Activated CD4-positive, alpha-beta T cell treated with anti-CD3 and anti-CD28 coated beads, Interleukin-2, amount 50 U/mL, for 24 hours (primary cell): ENCODE results near the gene CLDN2.
"Not testable (repeated sequence)": the region's sequence is repeated elsewhere in the genome, so short reads cannot be mapped to it uniquely, and the experiment has no call there.

Source experiments
- DNase-seq, 2 donors: peaks; one replicate each; pipeline ENCODE4 v3.0.0-alpha.2; 2020; ENCODE audit warnings: low read depth in 1 of 2, low spot score in 1 of 2

Gene CLDN2

GRCh38 chrX:106959901-106960300 lies 39.7 kb downstream of the CLDN2 start:
- no peak for DNase-seq

- no peak for DNase-seq
Observed at GRCh38 chrX:106963111-106963510, 42.9 kb downstream of the CLDN2 start.

DNA sequence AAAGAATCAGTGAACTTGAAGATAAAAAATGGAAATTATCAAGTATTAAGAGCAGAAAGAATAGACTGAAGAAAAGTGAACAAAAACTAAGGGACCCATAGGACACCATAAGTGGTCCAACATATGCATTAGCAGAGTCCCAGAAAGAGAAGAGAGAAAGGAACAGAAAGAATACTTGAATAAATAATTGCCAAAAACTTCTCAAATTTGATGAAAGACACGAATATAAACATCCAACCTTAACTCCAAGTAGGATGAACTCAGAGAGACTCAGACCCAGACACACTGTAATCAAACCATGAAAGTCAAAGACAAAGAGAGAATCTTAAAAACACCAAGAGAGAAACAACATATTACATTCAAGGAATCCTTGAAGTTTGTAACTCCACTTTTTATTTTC lies 44.1 kb downstream of the CLDN2 start:
- no peak for DNase-seq

GRCh38 chrX:106966547-106966946 lies 46.3 kb downstream of the CLDN2 start:
- not testable (repeated sequence) for DNase-seq

GRCh38 chrX:106972896-106973295 lies 52.7 kb downstream of the CLDN2 start:
- DNase-seq: no peak

DNA sequence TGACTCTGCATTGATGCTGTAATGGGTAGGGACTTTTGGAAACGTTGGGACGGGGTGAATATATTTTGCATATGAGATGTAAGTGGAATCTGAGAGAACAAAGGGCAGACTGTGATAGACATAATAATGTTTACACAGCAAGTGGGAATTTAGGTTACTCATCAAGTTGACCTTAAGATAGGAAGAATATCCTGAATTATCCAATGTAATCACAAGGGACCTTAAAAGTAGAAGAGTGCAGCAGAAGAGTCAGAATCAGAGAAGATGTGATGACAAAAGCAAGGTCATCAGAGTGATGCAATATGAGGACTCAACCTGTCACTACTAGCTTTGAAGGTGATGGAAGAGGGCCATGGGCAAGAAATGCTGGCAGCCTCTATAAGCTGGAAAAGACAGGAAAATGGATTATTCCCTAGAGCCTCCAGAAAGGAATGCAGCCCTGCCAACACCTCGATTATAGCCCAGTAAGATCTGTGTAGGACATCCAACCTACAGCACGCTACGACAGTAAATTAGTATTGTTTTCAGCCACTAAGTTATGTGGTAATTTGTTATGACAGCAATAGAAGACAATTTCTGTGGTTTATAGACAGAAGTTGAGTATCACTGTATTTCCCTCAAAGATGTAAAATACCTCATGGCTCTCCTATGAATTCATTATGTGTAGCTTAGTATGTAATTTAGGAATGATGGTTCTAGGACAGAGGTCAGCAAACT lies 53.4 kb downstream of the CLDN2 start:
- DNase-seq: no peak

DNA sequence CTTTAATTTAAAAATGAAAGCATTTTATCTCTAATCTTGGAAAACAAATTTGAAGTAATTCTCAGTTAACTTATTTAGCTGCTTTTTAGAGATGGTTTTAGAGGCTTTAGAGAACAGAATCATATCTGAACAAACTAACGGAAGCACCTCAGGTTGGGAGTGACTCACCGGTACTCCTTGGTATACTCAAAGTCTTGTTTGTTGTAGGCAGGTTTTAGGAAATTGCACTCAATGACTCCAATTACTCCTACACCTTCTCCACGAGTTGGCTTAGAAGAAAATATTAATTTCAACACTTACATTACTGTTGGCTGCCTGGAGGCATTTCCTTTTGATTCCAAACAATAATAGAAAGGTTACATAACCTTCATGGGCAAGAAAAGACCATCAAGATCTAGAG lies 56.2 kb downstream of the CLDN2 start:
- no peak for DNase-seq
